ENCODE results near the gene ZNF80.

ZNF80 gene

DNA sequence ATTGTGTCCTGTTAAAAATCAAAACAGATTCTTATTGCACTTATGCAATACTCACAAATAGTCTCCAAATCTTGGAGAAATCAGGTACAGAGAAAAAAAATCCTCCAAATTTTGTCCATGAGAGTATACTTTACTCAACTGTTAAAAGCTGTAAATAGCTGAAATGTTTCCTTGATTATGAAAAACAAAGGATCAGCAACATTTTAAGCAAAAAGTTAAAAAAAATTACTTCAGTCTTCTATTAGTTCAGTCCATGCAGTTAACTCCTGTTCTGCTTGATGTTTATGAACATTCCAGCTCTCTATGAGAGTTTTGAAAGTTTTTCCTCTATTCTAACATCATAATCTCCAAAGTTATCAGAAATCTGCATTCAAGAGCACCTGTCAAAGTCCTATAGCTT is 22.8 kb upstream of the ZNF80 start:
- no peaks in the 10 kb centered on the region for H3K9me3 ChIP-seq (replicated peaks in 1 of 2; ENCODE audit: control insufficient read depth in 2 of 2, insufficient read depth in 1 of 2, low read depth in 1 of 2, low read length in 2 of 2)
- H3K79me1 ChIP-seq (ENCODE audit: low read depth, low read length) = no peaks in the 10 kb centered on the region
- no peak overlapping the region for H2AFZ ChIP-seq (ENCODE audit: low read length)
- H3K18ac ChIP-seq (ENCODE audit: low read length) = no peak overlapping the region
- DNase-seq (ENCODE audit: low spot score) = no peak
- no peak overlapping the region for H3K4ac ChIP-seq (ENCODE audit: low read length)
- no peaks in the 10 kb centered on the region for H3K4me1 ChIP-seq (ENCODE audit: control insufficient read depth in 2 of 2, insufficient read depth in 1 of 2, low read depth in 1 of 2, low read length in 2 of 2)
- no peak overlapping the region for H3K14ac ChIP-seq (ENCODE audit: low read length)
- H4K91ac ChIP-seq (ENCODE audit: low read depth, low read length, poor library complexity) = no peak overlapping the region
- H2AK5ac ChIP-seq (ENCODE audit: low read depth, low read length) = no peak overlapping the region
- H3K4me3 ChIP-seq (ENCODE audit: low read length in 2 of 2) = no peak overlapping the region
- H4K8ac ChIP-seq (ENCODE audit: low read depth, low read length) = no peak overlapping the region
- no peak overlapping the region for H3K9ac ChIP-seq (ENCODE audit: low read depth, low read length, poor library complexity)
- no peak overlapping the region for H2BK15ac ChIP-seq (ENCODE audit: low read length)
- no peaks in the 10 kb centered on the region for H3K27me3 ChIP-seq (ENCODE audit: control insufficient read depth in 3 of 3, insufficient read depth in 3 of 3, low read depth in 1 of 3, low read length in 3 of 3)
- H3K23ac ChIP-seq (ENCODE audit: low read depth, low read length, poor library complexity) = no peak overlapping the region
- no peak overlapping the region for H2BK12ac ChIP-seq (ENCODE audit: low read length)
- no peak overlapping the region for H2BK120ac ChIP-seq (ENCODE audit: low read depth, low read length)
- no peak overlapping the region for H3K4me2 ChIP-seq (ENCODE audit: insufficient read depth, low read length, poor library complexity, severe bottlenecking)
- no peak overlapping the region for H3K27ac ChIP-seq (replicated peaks; ENCODE audit: low read length)
- no peaks in the 10 kb centered on the region for H3K36me3 ChIP-seq (replicated peaks in 1 of 2; ENCODE audit: control insufficient read depth in 2 of 2, insufficient read depth in 2 of 2, low read length in 2 of 2)
- H2BK5ac ChIP-seq (ENCODE audit: low read length) = no peak overlapping the region

GRCh38 chr3:114259566-114259965 is 22.2 kb upstream of the ZNF80 start:
- no peaks in the 10 kb centered on the region for H3K27me3 ChIP-seq (ENCODE audit: control insufficient read depth in 3 of 3, insufficient read depth in 3 of 3, low read depth in 1 of 3, low read length in 3 of 3)
- no peak overlapping the region for H3K4ac ChIP-seq (ENCODE audit: low read length)
- no peak overlapping the region for H2BK12ac ChIP-seq (ENCODE audit: low read length)
- no peak overlapping the region for H3K23ac ChIP-seq (ENCODE audit: low read depth, low read length, poor library complexity)
- H3K18ac ChIP-seq (ENCODE audit: low read length) = no peak overlapping the region
- no peak overlapping the region for H3K4me3 ChIP-seq (ENCODE audit: low read length in 2 of 2)
- H2AFZ ChIP-seq (ENCODE audit: low read length) = no peak overlapping the region
- H3K9me3 ChIP-seq (replicated peaks in 1 of 2; ENCODE audit: control insufficient read depth in 2 of 2, insufficient read depth in 1 of 2, low read depth in 1 of 2, low read length in 2 of 2) = no peaks in the 10 kb centered on the region
- no peaks in the 10 kb centered on the region for H3K79me1 ChIP-seq (ENCODE audit: low read depth, low read length)
- no peak for DNase-seq (ENCODE audit: low spot score)
- no peak overlapping the region for H4K91ac ChIP-seq (ENCODE audit: low read depth, low read length, poor library complexity)
- no CpG with 5 or more reads among the region's 1 CpG for WGBS, 2 donors (ENCODE audit: extremely low coverage in 2 of 2, insufficient read length in 2 of 2, insufficient replicate concordance in 1 of 2)
- H2AK5ac ChIP-seq (ENCODE audit: low read depth, low read length) = no peak overlapping the region
- no peaks in the 10 kb centered on the region for H3K4me1 ChIP-seq (ENCODE audit: control insufficient read depth in 2 of 2, insufficient read depth in 1 of 2, low read depth in 1 of 2, low read length in 2 of 2)
- no peak overlapping the region for H2BK15ac ChIP-seq (ENCODE audit: low read length)
- H3K4me2 ChIP-seq (ENCODE audit: insufficient read depth, low read length, poor library complexity, severe bottlenecking) = no peak overlapping the region
- no peaks in the 10 kb centered on the region for H3K36me3 ChIP-seq (replicated peaks in 1 of 2; ENCODE audit: control insufficient read depth in 2 of 2, insufficient read depth in 2 of 2, low read length in 2 of 2)
- H3K14ac ChIP-seq (ENCODE audit: low read length) = no peak overlapping the region
- H3K9ac ChIP-seq (ENCODE audit: low read depth, low read length, poor library complexity) = no peak overlapping the region
- no peak overlapping the region for H3K27ac ChIP-seq (replicated peaks; ENCODE audit: low read length)
- H2BK120ac ChIP-seq (ENCODE audit: low read depth, low read length) = no peak overlapping the region
- no peak overlapping the region for H4K8ac ChIP-seq (ENCODE audit: low read depth, low read length)
- H2BK5ac ChIP-seq (ENCODE audit: low read length) = no peak overlapping the region

GRCh38 chr3:114253505-114253904 is 16.1 kb upstream of the ZNF80 start:
- Histone ChIP-seq H3K27me3 (ENCODE audit: control insufficient read depth in 3 of 3, insufficient read depth in 3 of 3, low read depth in 1 of 3, low read length in 3 of 3) (no peaks in the 10 kb centered on the region), H3K4me2 (ENCODE audit: insufficient read depth, low read length, poor library complexity, severe bottlenecking) (no peak overlapping the region), H3K4ac (ENCODE audit: low read length) (no peak overlapping the region), H3K23ac (ENCODE audit: low read depth, low read length, poor library complexity) (no peak overlapping the region), H3K18ac (ENCODE audit: low read length) (no peak overlapping the region), H2BK15ac (ENCODE audit: low read length) (no peak overlapping the region), H2AFZ (ENCODE audit: low read length) (no peak overlapping the region), H3K36me3 (replicated peaks in 1 of 2; ENCODE audit: control insufficient read depth in 2 of 2, insufficient read depth in 2 of 2, low read length in 2 of 2) (no peaks in the 10 kb centered on the region), H4K8ac (ENCODE audit: low read depth, low read length) (no peak overlapping the region), H2BK120ac (ENCODE audit: low read depth, low read length) (no peak overlapping the region), H3K14ac (ENCODE audit: low read length) (no peak overlapping the region), H3K9me3 (replicated peaks in 1 of 2; ENCODE audit: control insufficient read depth in 2 of 2, insufficient read depth in 1 of 2, low read depth in 1 of 2, low read length in 2 of 2) (peaks cover 0 to 2% of the 10 kb centered on the region in 2 donors), H3K9ac (ENCODE audit: low read depth, low read length, poor library complexity) (no peak overlapping the region), H3K4me3 (ENCODE audit: low read length in 2 of 2) (no peak overlapping the region), H2BK12ac (ENCODE audit: low read length) (no peak overlapping the region), H2AK5ac (ENCODE audit: low read depth, low read length) (no peak overlapping the region), H3K4me1 (ENCODE audit: control insufficient read depth in 2 of 2, insufficient read depth in 1 of 2, low read depth in 1 of 2, low read length in 2 of 2) (no peaks in the 10 kb centered on the region), H3K79me1 (ENCODE audit: low read depth, low read length) (no peaks in the 10 kb centered on the region), H3K27ac (replicated peaks; ENCODE audit: low read length) (no peak overlapping the region), H2BK5ac (ENCODE audit: low read length) (no peak overlapping the region), H4K91ac (ENCODE audit: low read depth, low read length, poor library complexity) (no peak overlapping the region)
- no CpG with 5 or more reads among the region's 1 CpG for WGBS, 2 donors (ENCODE audit: extremely low coverage in 2 of 2, insufficient read length in 2 of 2, insufficient replicate concordance in 1 of 2)
- no peak for DNase-seq (ENCODE audit: low spot score)

DNA sequence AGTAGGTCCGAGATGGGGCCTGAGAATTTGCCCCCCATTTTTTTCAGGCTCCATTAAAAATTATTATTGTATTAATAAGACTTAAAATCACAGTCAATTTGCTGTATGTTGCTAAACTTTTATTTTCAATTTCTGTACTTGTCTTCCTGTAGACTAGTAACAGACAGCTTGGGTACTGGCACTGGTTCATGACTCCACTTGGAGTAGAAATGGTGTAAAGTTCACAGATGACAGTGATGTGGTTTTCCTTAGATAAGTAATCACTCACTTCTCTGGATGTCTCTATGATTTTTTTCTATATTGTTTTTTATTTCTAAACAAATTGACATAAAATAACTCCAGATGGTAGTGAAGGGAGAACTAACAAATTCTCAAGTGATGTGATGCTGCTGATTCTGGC is 15.6 kb upstream of the ZNF80 start:
- no peak overlapping the region for H3K4me2 ChIP-seq (ENCODE audit: insufficient read depth, low read length, poor library complexity, severe bottlenecking)
- peaks cover 0 to 2% of the 10 kb centered on the region in 2 donors for H3K9me3 ChIP-seq (replicated peaks in 1 of 2; ENCODE audit: control insufficient read depth in 2 of 2, insufficient read depth in 1 of 2, low read depth in 1 of 2, low read length in 2 of 2)
- H3K9ac ChIP-seq (ENCODE audit: low read depth, low read length, poor library complexity) = no peak overlapping the region
- no peaks in the 10 kb centered on the region for H3K27me3 ChIP-seq (ENCODE audit: control insufficient read depth in 3 of 3, insufficient read depth in 3 of 3, low read depth in 1 of 3, low read length in 3 of 3)
- H3K23ac ChIP-seq (ENCODE audit: low read depth, low read length, poor library complexity) = no peak overlapping the region
- no peak overlapping the region for H3K4ac ChIP-seq (ENCODE audit: low read length)
- WGBS, 2 donors (ENCODE audit: extremely low coverage in 2 of 2, insufficient read length in 2 of 2, insufficient replicate concordance in 1 of 2) = no CpG with 5 or more reads among the region's 1 CpG
- H3K27ac ChIP-seq (replicated peaks; ENCODE audit: low read length) = no peak overlapping the region
- no peak overlapping the region for H2BK12ac ChIP-seq (ENCODE audit: low read length)
- no peak for DNase-seq (ENCODE audit: low spot score)
- H3K36me3 ChIP-seq (replicated peaks in 1 of 2; ENCODE audit: control insufficient read depth in 2 of 2, insufficient read depth in 2 of 2, low read length in 2 of 2) = no peaks in the 10 kb centered on the region
- H3K18ac ChIP-seq (ENCODE audit: low read length) = no peak overlapping the region
- no peak overlapping the region for H2AFZ ChIP-seq (ENCODE audit: low read length)
- H4K91ac ChIP-seq (ENCODE audit: low read depth, low read length, poor library complexity) = no peak overlapping the region
- no peak overlapping the region for H4K8ac ChIP-seq (ENCODE audit: low read depth, low read length)
- H2BK5ac ChIP-seq (ENCODE audit: low read length) = no peak overlapping the region
- no peaks in the 10 kb centered on the region for H3K4me1 ChIP-seq (ENCODE audit: control insufficient read depth in 2 of 2, insufficient read depth in 1 of 2, low read depth in 1 of 2, low read length in 2 of 2)
- no peak overlapping the region for H2BK15ac ChIP-seq (ENCODE audit: low read length)
- no peak overlapping the region for H2AK5ac ChIP-seq (ENCODE audit: low read depth, low read length)
- no peak overlapping the region for H2BK120ac ChIP-seq (ENCODE audit: low read depth, low read length)
- no peaks in the 10 kb centered on the region for H3K79me1 ChIP-seq (ENCODE audit: low read depth, low read length)
- H3K4me3 ChIP-seq (ENCODE audit: low read length in 2 of 2) = no peak overlapping the region
- no peak overlapping the region for H3K14ac ChIP-seq (ENCODE audit: low read length)

Measured in neuronal stem cell (in vitro differentiated cells).